ENCODE results near the gene SYNE1.
"Not testable (repeated sequence)": the region's sequence is repeated elsewhere in the genome, so short reads cannot be mapped to it uniquely, and the experiment has no call there.

The SYNE1 gene

GRCh38 chr6:152614776-152615175, 22.4 kb downstream of the SYNE1 start:
- not testable (repeated sequence) for DNase-seq (ENCODE audit: low read depth in 2 of 2)

- DNase-seq (ENCODE audit: low read depth in 2 of 2) = no peak
Observed at GRCh38 chr6:152609125-152609670, 28.0 kb downstream of the SYNE1 start.

GRCh38 chr6:152605941-152606340, 31.2 kb downstream of the SYNE1 start:
- no peak for DNase-seq (ENCODE audit: low read depth in 2 of 2)

GRCh38 chr6:152605342-152605741, 31.8 kb downstream of the SYNE1 start:
- no peak for DNase-seq (ENCODE audit: low read depth in 2 of 2)

- DNase-seq (ENCODE audit: low read depth in 2 of 2) = no peak
Observed at GRCh38 chr6:152603911-152604310, 33.3 kb downstream of the SYNE1 start.

GRCh38 chr6:152600022-152600421, 37.1 kb downstream of the SYNE1 start:
- DNase-seq (ENCODE audit: low read depth in 2 of 2) = no peak

- no peak for DNase-seq (ENCODE audit: low read depth in 2 of 2)
Observed at GRCh38 chr6:152598901-152599537, 38.1 kb downstream of the SYNE1 start.

- no peak for DNase-seq (ENCODE audit: low read depth in 2 of 2)
Observed at GRCh38 chr6:152598421-152598820, 38.7 kb downstream of the SYNE1 start.

GRCh38 chr6:152596726-152597125, 40.4 kb downstream of the SYNE1 start:
- DNase-seq (ENCODE audit: low read depth in 2 of 2) = no peak

GRCh38 chr6:152595499-152595898, 41.7 kb downstream of the SYNE1 start:
- no peak for DNase-seq (ENCODE audit: low read depth in 2 of 2)

GRCh38 chr6:152594701-152595100, 42.5 kb downstream of the SYNE1 start:
- DNase-seq (ENCODE audit: low read depth in 2 of 2) = no peak

- DNase-seq (ENCODE audit: low read depth in 2 of 2) = no peak
Observed at GRCh38 chr6:152588456-152588855, 48.7 kb downstream of the SYNE1 start.

GRCh38 chr6:152587473-152587872, 49.7 kb downstream of the SYNE1 start:
- DNase-seq (ENCODE audit: low read depth in 2 of 2) = no peak

- no peak for DNase-seq (ENCODE audit: low read depth in 2 of 2)
Observed at GRCh38 chr6:152585236-152585635, 51.9 kb downstream of the SYNE1 start.

- no peak for DNase-seq (ENCODE audit: low read depth in 2 of 2)
Observed at GRCh38 chr6:152583888-152584287, 53.3 kb downstream of the SYNE1 start.

GRCh38 chr6:152576525-152576924, 60.6 kb downstream of the SYNE1 start:
- DNase-seq (ENCODE audit: low read depth in 2 of 2) = no peak

GRCh38 chr6:152575621-152576150, 61.5 kb downstream of the SYNE1 start:
- no peak for DNase-seq (ENCODE audit: low read depth in 2 of 2)

- no peak for DNase-seq (ENCODE audit: low read depth in 2 of 2)
Observed at GRCh38 chr6:152575161-152575560, 62.0 kb downstream of the SYNE1 start.

- DNase-seq (ENCODE audit: low read depth in 2 of 2) = no peak
Observed at GRCh38 chr6:152573762-152574161, 63.4 kb downstream of the SYNE1 start.

- DNase-seq (ENCODE audit: low read depth in 2 of 2) = no peak
Observed at GRCh38 chr6:152572338-152573088, 64.6 kb downstream of the SYNE1 start.

GRCh38 chr6:152571943-152572337, 65.2 kb downstream of the SYNE1 start:
- no peak for DNase-seq (ENCODE audit: low read depth in 2 of 2)

GRCh38 chr6:152571089-152571488, 66.1 kb downstream of the SYNE1 start:
- DNase-seq (ENCODE audit: low read depth in 2 of 2) = no peak

Data from stimulated activated CD8-positive, alpha-beta memory T cell treated with anti-CD3 and anti-CD28 coated beads, Interleukin-7, amount 100 ng/mL, for 4 hours (primary cell).